ENCODE results near the gene ITPKB.
"Not testable (repeated sequence)": the region's sequence is repeated elsewhere in the genome, so short reads cannot be mapped to it uniquely, and the experiment has no call there.

Gene ITPKB

GRCh38 chr1:226625326-226625725, 113.8 kb downstream of the ITPKB start:
- no peak overlapping the region for H3K4me3 ChIP-seq (ENCODE audit: control insufficient read depth, low read depth, low read length)
- no peak for TF ChIP-seq CTCF (IDR thresholded peaks at IDR 0.05; ENCODE audit: control insufficient read depth, insufficient read depth, low read depth, low read length, missing control alignments)
- DNase-seq (ENCODE audit: low read depth): no peak

GRCh38 chr1:226624526-226624925, 114.6 kb downstream of the ITPKB start:
- H3K4me3 ChIP-seq (ENCODE audit: control insufficient read depth, low read depth, low read length): no peak overlapping the region
- TF ChIP-seq CTCF (IDR thresholded peaks at IDR 0.05; ENCODE audit: control insufficient read depth, insufficient read depth, low read depth, low read length, missing control alignments): no peak
- DNase-seq (ENCODE audit: low read depth): peak; percentile 45

- H3K4me3 ChIP-seq (ENCODE audit: control insufficient read depth, low read depth, low read length): no peak overlapping the region
- no peak for DNase-seq (ENCODE audit: low read depth)
- no peak for TF ChIP-seq CTCF (IDR thresholded peaks at IDR 0.05; ENCODE audit: control insufficient read depth, insufficient read depth, low read depth, low read length, missing control alignments)
Observed at GRCh38 chr1:226622012-226622411, 117.1 kb downstream of the ITPKB start.

GRCh38 chr1:226619031-226619430, 120.1 kb downstream of the ITPKB start:
- no peak for TF ChIP-seq CTCF (IDR thresholded peaks at IDR 0.05; ENCODE audit: control insufficient read depth, insufficient read depth, low read depth, low read length, missing control alignments)
- DNase-seq (ENCODE audit: low read depth): no peak
- no peak overlapping the region for H3K4me3 ChIP-seq (ENCODE audit: control insufficient read depth, low read depth, low read length)

- no peak for TF ChIP-seq CTCF (IDR thresholded peaks at IDR 0.05; ENCODE audit: control insufficient read depth, insufficient read depth, low read depth, low read length, missing control alignments)
- H3K4me3 ChIP-seq (ENCODE audit: control insufficient read depth, low read depth, low read length): no peak overlapping the region
- DNase-seq (ENCODE audit: low read depth): no peak
Observed at GRCh38 chr1:226618380-226618779, 120.7 kb downstream of the ITPKB start.

GRCh38 chr1:226617719-226618118, 121.4 kb downstream of the ITPKB start:
- H3K4me3 ChIP-seq (ENCODE audit: control insufficient read depth, low read depth, low read length); DNase-seq (ENCODE audit: low read depth): not testable (repeated sequence)

GRCh38 chr1:226617109-226617508, 122.0 kb downstream of the ITPKB start:
- DNase-seq (ENCODE audit: low read depth): no peak
- no peak for TF ChIP-seq CTCF (IDR thresholded peaks at IDR 0.05; ENCODE audit: control insufficient read depth, insufficient read depth, low read depth, low read length, missing control alignments)

More at GRCh38 chr1:226617109-226617508, 122.0 kb downstream of the ITPKB start:
- no peak overlapping the region for H3K4me3 ChIP-seq (ENCODE audit: control insufficient read depth, low read depth, low read length)
